GM18520 (cell line): Measurements from ENCODE around the gene DCAF8L1.
"Not testable (repeated sequence)": the region's sequence is repeated elsewhere in the genome, so short reads cannot be mapped to it uniquely, and the experiment has no call there.

Experiments
- ATAC-seq: cut with Tn5 transposase; IDR thresholded peaks from one replicate; pipeline ENCODE4 v1.9.1; 2021; ENCODE audit not compliant: unreplicated experiment

The DCAF8L1 gene

DNA sequence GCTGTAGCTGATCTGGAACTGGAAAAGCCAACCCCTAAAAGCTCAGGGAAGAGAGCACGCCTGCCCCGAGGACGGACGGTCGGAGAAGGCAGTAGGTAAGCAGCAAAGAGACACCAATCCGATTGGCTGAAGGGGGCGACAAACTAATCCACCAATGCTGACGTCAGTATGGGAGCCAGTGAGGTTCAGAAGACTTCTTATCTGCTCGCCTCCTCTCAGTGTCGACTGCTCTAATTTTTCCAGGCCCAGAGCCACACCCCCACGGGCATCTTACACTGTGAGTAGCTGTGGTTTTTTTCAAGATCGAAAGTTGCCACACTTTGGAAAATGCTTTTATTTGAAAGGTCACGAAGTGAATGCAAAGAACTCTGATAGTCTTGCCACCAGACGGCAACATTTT is at the start of gene DCAF8L1:
Gene DCAF8L1 (minus strand): TSS at position 101 of the 400 bp plus-strand sequence. CDS start 115 bp downstream, outside the sequence.
- ATAC-seq = no peak

GRCh38 chrX:28022371-28022770 is 41.1 kb upstream of the DCAF8L1 start:
- ATAC-seq = no peak

DNA sequence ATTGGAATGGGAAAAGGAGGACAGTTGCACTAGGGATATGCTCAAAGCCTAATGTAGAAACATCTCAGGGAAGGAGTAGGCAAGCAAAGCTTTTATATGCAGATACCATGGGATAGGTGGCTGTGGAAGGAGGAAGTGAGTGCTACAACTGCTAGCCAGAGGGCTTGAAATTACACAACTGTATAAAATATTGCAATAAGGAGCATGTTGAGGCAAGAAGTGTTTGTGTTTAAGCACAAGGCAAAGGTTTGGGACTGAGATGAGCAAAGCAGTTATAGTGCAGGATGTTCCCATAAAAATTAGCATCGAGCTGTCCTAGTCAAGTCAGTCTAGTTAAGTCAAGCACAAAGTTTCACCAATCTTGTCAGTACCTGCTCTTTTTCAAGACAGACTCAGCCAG is 35.6 kb upstream of the DCAF8L1 start:
- ATAC-seq = no peak

DNA sequence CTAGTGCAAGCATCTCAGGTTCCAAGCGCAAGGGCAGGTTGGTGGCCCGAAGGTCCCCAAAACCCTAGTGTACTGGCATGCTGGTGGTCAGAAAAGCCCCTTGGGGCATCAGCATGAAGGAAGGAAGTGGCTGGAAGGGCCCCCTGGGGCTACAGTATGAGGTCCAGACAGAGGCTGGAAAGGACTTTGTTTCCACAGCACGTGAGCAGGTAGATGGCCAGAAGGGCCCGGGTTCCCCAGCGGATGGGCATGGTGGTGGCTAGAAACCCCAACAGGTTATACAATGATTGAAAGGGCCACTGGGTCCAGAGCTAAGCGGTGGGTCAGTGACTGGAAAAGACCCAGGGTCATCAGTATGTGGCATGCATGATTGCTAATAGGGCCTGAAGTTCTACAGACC is 34.7 kb upstream of the DCAF8L1 start:
- no peak for ATAC-seq

- no peak for ATAC-seq
Measured at GRCh38 chrX:28010875-28011274, 29.6 kb upstream of the DCAF8L1 start.

- ATAC-seq = no peak
Measured at GRCh38 chrX:27998666-27999065, 17.4 kb upstream of the DCAF8L1 start.

GRCh38 chrX:27997622-27998021 is 16.4 kb upstream of the DCAF8L1 start:
- ATAC-seq = no peak

DNA sequence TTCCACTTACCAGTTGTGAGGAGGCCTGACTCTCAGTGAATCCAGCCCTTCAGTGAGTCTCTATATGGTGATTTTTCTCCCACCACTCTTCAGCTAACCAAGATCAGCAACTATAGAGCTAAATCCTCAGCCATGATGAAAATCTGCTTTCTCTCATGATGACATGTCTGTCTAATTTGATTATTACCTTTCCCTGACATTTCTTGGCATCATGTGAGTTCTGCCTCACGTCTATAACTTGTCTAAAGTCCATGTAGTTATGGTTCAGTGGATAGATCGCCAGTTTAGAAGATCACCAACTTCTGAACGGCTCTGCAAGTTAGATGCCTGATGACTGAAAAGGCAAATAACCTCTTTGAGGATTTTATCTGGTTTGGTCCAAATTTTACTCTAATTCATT is 14.9 kb upstream of the DCAF8L1 start:
- ATAC-seq = no peak

DNA sequence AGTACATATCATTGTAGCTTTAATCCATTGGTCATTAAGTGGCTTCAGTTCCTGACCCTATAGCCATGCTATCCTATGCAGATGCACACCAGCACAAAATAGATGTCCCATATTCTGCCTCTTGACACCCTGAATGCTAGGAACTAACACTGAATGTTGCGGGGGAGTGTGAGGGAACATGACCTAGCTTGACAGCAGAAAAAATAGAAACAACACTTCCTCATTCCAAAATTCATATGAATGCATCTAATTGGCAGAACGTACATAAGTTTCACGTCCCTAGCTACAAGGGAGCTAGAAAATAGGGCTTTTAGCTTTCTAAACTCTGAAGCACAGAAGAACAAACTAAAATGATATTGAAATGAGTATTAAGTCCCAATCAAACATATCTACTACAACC is 14.4 kb upstream of the DCAF8L1 start:
- no peak for ATAC-seq

- ATAC-seq = no peak
Measured at GRCh38 chrX:27987862-27988646, 6.8 kb upstream of the DCAF8L1 start.

GRCh38 chrX:27976934-27977333 is 4.3 kb downstream of the DCAF8L1 start:
- ATAC-seq = not testable (repeated sequence)

DNA sequence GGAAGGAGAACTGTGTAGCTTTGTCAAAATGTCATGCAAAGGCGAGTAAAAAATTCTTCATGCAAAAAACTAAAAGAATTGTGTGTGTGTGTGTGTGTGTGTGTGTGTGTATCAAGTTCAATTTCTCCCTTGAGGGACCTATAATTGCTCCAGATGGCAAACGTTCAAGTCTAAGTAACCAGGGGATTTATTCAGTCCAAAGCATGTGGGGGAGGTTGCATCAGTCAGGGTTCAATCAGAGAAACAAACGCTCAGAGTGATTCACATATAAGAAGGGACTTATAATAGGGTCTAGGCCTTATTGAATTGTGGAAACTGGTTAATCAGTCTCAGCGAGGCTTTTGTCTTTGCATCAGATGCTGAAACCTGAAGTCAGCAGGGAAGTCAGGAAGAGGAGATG is 5.0 kb downstream of the DCAF8L1 start:
- ATAC-seq = no peak

DNA sequence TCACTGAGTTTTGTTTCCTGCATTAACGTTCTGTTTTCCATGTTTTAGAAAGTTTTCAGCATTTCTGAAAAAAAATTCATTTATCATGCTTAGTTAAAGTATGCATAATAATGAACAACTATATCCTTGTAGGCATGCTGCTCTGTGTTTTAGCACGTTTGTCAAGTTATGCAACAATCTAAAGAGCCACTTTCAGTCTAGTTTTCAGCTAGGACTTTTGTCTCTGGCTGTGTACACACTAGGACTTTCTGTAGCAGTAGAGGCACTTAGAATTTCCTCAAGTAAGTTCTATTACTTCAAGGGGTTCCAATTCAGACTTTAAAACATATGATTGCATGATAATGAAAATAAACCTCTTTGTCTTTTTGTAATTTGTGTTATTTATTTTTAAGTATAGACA is 12.4 kb downstream of the DCAF8L1 start:
- ATAC-seq = no peak

- ATAC-seq = no peak
Measured at GRCh38 chrX:27968352-27968751, 12.9 kb downstream of the DCAF8L1 start.

- ATAC-seq = no peak
Measured at GRCh38 chrX:27966955-27967354, 14.3 kb downstream of the DCAF8L1 start.

GRCh38 chrX:27966492-27966891 is 14.8 kb downstream of the DCAF8L1 start:
- no peak for ATAC-seq

DNA sequence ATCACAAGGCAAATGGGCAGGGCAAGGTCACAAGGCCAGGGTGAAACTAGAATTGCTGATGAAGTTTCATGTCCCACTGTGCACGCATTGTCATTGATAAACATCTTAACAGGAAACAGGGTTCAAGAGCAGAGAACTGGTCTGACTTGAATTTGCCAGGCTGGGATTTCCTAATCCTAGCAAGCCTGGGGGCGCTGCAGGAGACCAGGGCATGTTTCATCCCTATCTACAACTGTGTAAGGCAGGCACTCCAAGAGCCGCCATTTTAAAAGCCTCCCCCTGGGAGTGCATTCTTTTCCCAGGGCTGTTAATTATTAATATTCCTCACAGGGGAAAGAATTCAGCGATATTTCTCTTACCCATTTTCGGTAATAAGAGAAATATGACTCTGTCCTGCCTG is 15.9 kb downstream of the DCAF8L1 start:
- ATAC-seq = not testable (repeated sequence)

DNA sequence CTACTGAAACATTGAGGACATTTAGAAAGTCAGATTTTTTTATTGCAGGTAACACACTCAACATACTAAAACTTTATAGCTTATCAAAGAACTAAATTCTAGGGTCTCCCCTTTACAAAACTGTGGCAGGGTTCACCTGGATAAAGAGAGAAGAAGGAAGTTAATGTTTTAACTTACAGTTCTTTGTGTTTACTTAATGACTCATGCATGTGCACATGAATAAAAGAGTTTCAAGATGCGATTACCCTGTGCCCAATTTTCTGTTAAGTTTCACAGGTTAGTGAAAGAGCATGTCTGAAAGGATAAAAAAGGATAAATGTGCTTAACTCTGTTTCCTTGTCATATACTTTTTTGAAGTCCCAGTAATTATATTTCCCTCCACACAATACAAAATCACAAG is 16.8 kb downstream of the DCAF8L1 start:
- ATAC-seq = no peak

DNA sequence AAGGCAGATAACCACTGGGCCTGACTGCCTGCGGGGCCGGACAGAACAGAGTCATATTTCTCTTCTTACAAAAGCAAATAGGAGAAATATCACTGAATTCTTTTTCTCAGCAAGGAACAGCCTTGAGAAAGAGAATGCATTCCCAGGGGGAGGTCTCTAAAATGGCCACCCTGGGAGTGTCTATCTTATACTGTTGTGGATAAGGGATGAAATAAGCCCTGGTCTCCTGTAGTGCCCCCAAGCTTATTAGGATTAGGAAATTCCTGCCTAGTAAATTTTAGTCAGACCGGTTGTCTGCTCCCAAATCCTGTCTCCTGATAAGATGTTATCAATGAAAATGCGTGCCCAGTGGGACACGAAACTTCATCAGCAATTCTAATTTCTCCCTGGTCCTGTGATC is 20.8 kb downstream of the DCAF8L1 start:
- ATAC-seq = not testable (repeated sequence)

GRCh38 chrX:27953171-27953570 is 28.1 kb downstream of the DCAF8L1 start:
- ATAC-seq = no peak

- no peak for ATAC-seq
Measured at GRCh38 chrX:27933361-27933760, 47.9 kb downstream of the DCAF8L1 start.
